Stimulated activated CD4-positive, alpha-beta T cell treated with anti-CD3 and anti-CD28 coated beads, Interleukin-12 subunit alpha, Interleukin-12 subunit beta, amount 100 ng/mL, for 48 hours (primary cell): ENCODE measurements around the gene MAPK1.
A peak's percentile ranks its signal among the peaks of the same experiment; 100 is the strongest.
"Not testable (repeated sequence)": the region's sequence is repeated elsewhere in the genome, so short reads cannot be mapped to it uniquely, and the experiment has no call there.

Source experiments
- DNase-seq, 3 donors: peaks; one replicate each; pipeline ENCODE4 v3.0.0-alpha.2; 2020; ENCODE audit warnings: low read depth in 2 of 3, low spot score in 1 of 3

The MAPK1 gene

GRCh38 chr22:21823740-21824444 is 43.6 kb downstream of the MAPK1 start:
- DNase-seq: no peak

- no peak for DNase-seq
Observed at GRCh38 chr22:21819183-21819770, 48.2 kb downstream of the MAPK1 start.

- no peak for DNase-seq
Observed at GRCh38 chr22:21818487-21819182, 48.8 kb downstream of the MAPK1 start.

GRCh38 chr22:21817497-21817853 is 50.0 kb downstream of the MAPK1 start:
- not testable (repeated sequence) for DNase-seq

GRCh38 chr22:21816787-21817496 is 50.5 kb downstream of the MAPK1 start:
- DNase-seq: peak in 2 of 3 donors; percentile 5 to 30

- no peak for DNase-seq
Observed at GRCh38 chr22:21816472-21816786, 51.0 kb downstream of the MAPK1 start.

GRCh38 chr22:21815958-21816357 is 51.5 kb downstream of the MAPK1 start:
- DNase-seq: no peak

- no peak for DNase-seq
Observed at GRCh38 chr22:21815357-21815756, 52.1 kb downstream of the MAPK1 start.

- DNase-seq: no peak
Observed at GRCh38 chr22:21811982-21812381, 55.5 kb downstream of the MAPK1 start.

GRCh38 chr22:21807544-21808529 is 59.6 kb downstream of the MAPK1 start:
- no peak for DNase-seq

GRCh38 chr22:21805325-21805724 is 62.1 kb downstream of the MAPK1 start:
- not testable (repeated sequence) for DNase-seq

- no peak for DNase-seq
Observed at GRCh38 chr22:21803811-21804249, 63.6 kb downstream of the MAPK1 start.

GRCh38 chr22:21802673-21803072 is 64.8 kb downstream of the MAPK1 start:
- no peak for DNase-seq

GRCh38 chr22:21802056-21802455 is 65.4 kb downstream of the MAPK1 start:
- no peak for DNase-seq

GRCh38 chr22:21801304-21801644 is 66.2 kb downstream of the MAPK1 start:
- DNase-seq: not testable (repeated sequence)

GRCh38 chr22:21800552-21801303 is 66.7 kb downstream of the MAPK1 start:
- DNase-seq: no peak

GRCh38 chr22:21797444-21798221 is 69.8 kb downstream of the MAPK1 start:
- DNase-seq: no peak

- DNase-seq: no peak
Observed at GRCh38 chr22:21796863-21797262, 70.6 kb downstream of the MAPK1 start.

- no peak for DNase-seq
Observed at GRCh38 chr22:21796231-21796630, 71.2 kb downstream of the MAPK1 start.
